ENCODE measurements around the gene FUBP3.

GRCh38 chr9:130599625-130600024 is 20.2 kb downstream of the FUBP3 start:
- TF ChIP-seq POLR2A (IDR thresholded peaks at IDR 0.05), result no peak
- TF ChIP-seq POLR2AphosphoS5 (IDR thresholded peaks at IDR 0.05), result no peak
- TF ChIP-seq CTCF (IDR thresholded peaks at IDR 0.05), result no peak
- TF ChIP-seq EP300 (IDR thresholded peaks at IDR 0.05), result no peak

Data from upper lobe of left lung (tissue), 4 donors.